ENCODE measurements around the gene ZDHHC18. TPM values are rescaled to one million over a fixed set of nuclear protein-coding genes. Genes with fewer than 3 reads are reported as not detected.

The ZDHHC18 gene, protein sequence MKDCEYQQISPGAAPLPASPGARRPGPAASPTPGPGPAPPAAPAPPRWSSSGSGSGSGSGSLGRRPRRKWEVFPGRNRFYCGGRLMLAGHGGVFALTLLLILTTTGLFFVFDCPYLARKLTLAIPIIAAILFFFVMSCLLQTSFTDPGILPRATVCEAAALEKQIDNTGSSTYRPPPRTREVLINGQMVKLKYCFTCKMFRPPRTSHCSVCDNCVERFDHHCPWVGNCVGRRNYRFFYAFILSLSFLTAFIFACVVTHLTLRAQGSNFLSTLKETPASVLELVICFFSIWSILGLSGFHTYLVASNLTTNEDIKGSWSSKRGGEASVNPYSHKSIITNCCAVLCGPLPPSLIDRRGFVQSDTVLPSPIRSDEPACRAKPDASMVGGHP
- total RNA-seq = 3.6 and 3.7 TPM in 2 replicates

DNA sequence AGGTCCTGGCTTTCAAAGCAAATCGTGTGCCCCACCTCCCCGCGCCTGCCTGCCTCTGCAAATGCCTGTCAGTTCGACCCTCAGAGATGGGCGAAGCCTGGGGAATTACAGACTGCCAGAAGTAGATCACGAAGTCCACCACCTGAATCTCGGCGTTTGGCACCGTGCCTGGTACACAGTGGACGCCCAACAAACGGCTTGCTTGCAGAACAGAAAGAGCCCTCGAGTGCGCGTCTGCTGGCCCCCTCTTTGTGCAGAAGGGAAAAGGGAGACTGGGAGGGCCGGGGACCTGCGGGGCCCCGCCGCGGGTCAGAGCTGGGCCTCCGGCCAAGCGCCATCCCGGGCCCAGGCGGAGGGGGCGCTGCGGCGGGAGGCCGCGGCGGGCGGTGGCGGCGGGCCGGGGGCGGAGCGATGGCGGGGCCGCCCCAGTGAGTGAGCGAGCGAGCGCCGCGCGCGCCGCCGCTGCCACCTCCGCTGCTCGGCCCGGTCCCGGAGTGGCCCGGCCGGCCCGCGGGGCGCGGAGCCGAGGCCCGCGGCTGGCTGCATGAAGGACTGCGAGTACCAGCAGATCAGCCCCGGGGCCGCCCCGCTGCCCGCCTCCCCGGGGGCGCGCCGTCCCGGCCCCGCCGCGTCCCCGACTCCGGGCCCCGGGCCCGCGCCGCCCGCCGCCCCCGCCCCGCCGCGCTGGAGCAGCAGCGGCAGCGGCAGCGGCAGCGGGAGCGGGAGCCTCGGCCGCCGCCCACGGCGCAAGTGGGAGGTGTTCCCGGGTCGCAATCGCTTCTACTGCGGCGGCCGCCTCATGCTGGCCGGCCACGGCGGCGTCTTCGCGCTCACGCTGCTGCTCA lies at the start of gene ZDHHC18:
TSS of gene ZDHHC18 (plus strand) at position 428 of the 845 bp plus-strand sequence. CDS start at position 545, 117 bp downstream.

DNA sequence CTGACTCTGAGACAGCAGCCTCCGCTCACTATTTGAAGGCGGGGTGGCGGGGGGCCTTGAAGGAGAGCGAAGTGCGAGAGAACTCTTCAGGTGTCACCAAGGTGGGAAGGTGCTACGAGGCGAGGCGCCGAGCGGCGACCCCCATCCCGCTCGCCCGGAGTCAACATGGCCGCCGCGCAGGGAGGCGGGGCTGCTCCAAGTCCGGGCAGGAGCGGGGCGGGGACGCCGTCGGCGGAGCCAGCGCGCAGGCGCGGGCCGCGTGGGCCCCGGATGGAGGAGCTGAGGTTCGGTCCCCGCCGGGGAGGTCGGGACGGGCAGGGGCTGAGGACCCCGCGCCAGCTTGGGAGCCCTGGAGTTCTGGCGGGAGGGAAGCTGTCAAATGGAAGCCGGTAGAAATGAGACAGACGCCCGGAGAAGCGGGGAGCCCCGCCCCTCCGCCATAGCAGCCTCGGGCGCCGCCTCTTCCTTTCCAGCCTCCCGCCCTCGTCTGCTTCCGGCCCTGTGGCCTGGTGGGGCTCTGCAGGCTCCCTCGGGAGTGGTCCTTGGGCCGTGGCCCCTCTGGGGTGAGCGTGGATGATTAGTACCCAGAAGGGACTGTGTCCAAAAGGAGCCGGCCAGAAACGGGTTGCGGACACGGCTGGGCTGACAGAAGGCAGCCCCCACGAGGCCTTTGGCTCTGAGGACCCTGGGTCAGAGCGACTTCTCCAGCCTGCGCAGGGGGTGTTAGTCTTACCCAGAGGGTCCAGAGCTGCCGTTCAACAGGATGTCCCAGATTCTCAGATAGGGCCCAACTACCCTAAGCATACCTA lies 38.6 kb upstream of the ZDHHC18 start, which contains the start of gene PIGV:
TSS of gene PIGV (plus strand) at position 245 of the 809 bp plus-strand sequence. CDS start 2,866 bp downstream, outside the sequence.

DNA sequence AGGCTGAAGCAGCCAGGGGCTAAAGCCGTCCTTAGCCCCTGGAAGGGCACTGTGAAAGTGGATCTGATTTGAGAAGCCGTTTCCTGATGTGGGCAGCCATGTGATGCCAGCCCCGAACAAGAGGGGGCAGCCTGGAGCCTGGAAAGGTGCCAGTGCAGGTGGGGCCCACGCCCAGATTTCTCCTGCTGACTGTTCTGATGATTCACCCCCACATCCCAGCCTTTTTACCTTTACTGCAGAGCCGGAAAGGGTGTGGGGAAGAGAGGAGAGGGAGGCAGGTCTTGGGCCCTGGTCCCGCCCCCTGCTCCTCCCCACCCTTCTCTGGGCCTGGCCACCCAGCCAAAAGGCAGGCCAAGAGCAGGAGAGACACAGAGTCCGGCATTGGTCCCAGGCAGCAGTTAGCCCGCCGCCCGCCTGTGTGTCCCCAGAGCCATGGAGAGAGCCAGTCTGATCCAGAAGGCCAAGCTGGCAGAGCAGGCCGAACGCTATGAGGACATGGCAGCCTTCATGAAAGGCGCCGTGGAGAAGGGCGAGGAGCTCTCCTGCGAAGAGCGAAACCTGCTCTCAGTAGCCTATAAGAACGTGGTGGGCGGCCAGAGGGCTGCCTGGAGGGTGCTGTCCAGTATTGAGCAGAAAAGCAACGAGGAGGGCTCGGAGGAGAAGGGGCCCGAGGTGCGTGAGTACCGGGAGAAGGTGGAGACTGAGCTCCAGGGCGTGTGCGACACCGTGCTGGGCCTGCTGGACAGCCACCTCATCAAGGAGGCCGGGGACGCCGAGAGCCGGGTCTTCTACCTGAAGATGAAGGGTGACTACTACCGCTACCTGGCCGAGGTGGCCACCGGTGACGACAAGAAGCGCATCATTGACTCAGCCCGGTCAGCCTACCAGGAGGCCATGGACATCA lies 36.5 kb downstream of the ZDHHC18 start, which contains the start of gene SFN:
TSS of gene SFN (plus strand) at position 369 of the 904 bp plus-strand sequence. CDS start at position 433, 64 bp downstream.

DNA sequence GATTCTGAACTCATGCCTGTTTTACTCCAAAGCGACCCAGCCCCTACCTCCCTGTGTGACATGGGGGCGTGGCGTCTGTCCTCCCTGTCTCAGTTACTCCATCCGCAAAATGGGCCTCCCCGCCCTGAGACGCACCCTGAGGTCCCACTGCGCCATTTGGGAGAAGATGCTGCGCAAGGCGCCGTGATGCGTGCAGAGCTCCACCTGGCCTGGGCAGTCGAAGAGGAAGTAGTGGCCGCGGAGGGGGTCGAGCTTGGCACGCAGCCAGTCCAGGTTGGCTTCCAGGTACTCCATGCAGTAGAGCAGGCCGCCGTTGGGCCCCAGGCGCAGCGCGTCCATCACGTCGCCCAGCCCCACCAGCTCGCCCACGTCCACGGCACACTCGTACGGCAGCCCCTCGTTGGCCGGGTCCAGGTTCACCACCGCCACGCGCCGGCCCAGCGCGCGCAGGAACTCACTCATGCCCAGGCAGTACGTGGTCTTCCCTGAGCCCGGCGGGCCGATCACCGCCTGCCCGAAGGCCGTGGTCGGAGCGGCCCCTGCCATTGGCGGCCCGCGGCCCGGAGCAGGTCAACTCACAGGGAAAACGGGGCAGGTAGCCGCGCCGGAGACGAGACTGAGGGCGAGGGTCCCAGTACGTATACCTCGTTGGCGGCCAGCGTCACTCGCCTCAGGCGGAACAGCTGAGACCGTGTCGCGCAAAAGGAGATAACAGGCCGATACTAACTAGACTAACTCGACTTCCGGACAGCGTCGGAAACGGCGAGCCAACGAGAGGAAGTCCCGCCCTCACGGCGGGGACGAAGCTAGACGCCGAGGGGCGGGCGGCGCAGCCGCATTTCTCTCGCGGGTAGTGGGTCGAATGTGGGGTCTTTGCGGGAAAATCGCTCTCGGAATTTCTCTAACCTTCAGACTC lies 63.3 kb downstream of the ZDHHC18 start, which contains the start of gene GPN2:
TSS of gene GPN2 (minus strand) at position 733 of the 916 bp plus-strand sequence. CDS start at position 546, 187 bp downstream.

DNA sequence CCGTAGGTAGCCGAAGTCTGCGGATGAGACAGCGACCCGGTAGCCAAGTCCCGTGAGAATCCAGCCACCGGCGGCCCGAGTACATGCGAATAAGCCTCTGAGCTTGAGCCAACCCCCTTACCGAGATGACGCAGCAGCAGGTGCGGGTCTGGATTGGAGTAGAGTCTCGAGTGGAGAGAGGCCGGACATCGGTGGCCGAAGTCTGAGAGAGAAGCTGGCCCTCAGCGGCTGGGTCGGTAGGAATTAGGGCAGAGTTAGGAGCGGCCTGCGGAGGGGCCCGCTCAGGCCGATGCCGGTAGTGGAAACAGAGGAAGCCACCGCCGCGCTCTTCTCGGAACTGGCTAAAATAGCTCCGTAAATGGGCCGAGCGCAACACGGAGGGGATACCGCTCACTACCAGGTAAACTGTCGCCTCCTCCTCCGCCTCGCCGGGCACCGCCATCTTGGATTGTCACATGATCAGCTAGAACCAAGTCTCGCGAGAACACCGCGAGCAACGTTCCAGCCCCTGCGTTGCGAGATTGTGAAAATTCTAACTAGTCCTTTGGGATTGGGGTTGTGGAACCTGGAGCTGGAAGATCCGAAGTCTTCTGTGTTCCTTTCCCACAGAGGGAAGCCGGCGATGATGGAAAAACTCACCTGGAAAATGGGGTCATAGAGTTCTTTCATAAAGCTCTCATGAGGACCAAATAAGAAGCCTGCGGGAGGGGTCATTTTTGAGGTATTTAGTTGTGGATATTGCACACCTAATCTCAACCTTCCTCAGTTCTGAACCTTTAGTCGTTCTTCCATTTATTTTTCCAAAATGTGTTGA lies 73.7 kb downstream of the ZDHHC18 start, which contains the start of gene GPATCH3:
TSS of gene GPATCH3 (minus strand) at position 467 of the 814 bp plus-strand sequence. CDS start at position 442, 25 bp downstream.

Other genes starting within 250 kb of the ZDHHC18 start
- gene ARID1A, start 130.7 kb upstream of the ZDHHC18 start, total RNA-seq = 11.1 and 27.3 TPM in 2 replicates
- 10.9 and 11.9 TPM in 2 replicates for gene PIGV, start 38.7 kb upstream of the ZDHHC18 start, total RNA-seq
- gene SFN, start 36.5 kb downstream of the ZDHHC18 start, total RNA-seq = 0.40 TPM in 1 of 2 replicates, not detected in the other
- 10.8 and 13.2 TPM in 2 replicates for gene GPN2, start 63.6 kb downstream of the ZDHHC18 start, total RNA-seq
- 8.5 and 9.8 TPM in 2 replicates for gene GPATCH3, start 73.8 kb downstream of the ZDHHC18 start, total RNA-seq
- gene NR0B2, start 87.3 kb downstream of the ZDHHC18 start, total RNA-seq = not detected in 2 replicates
- 23.5 and 37.8 TPM in 2 replicates for gene NUDC, start 95.1 kb downstream of the ZDHHC18 start, total RNA-seq
- not detected in 2 replicates for gene KDF1, start 133.8 kb downstream of the ZDHHC18 start, total RNA-seq
- gene TRNP1, start 167.0 kb downstream of the ZDHHC18 start, total RNA-seq = 2.1 and 3.3 TPM in 2 replicates
- 0.40 and 0.62 TPM in 2 replicates for gene TENT5B, start 186.2 kb downstream of the ZDHHC18 start, total RNA-seq